ENCODE measurements around the gene GPN2. TPM values are rescaled to one million over a fixed set of nuclear protein-coding genes. Genes with fewer than 3 reads are reported as not detected.

The GPN2 gene
- total RNA-seq, 1 experiment from 2014 or later = 30.6 TPM

DNA sequence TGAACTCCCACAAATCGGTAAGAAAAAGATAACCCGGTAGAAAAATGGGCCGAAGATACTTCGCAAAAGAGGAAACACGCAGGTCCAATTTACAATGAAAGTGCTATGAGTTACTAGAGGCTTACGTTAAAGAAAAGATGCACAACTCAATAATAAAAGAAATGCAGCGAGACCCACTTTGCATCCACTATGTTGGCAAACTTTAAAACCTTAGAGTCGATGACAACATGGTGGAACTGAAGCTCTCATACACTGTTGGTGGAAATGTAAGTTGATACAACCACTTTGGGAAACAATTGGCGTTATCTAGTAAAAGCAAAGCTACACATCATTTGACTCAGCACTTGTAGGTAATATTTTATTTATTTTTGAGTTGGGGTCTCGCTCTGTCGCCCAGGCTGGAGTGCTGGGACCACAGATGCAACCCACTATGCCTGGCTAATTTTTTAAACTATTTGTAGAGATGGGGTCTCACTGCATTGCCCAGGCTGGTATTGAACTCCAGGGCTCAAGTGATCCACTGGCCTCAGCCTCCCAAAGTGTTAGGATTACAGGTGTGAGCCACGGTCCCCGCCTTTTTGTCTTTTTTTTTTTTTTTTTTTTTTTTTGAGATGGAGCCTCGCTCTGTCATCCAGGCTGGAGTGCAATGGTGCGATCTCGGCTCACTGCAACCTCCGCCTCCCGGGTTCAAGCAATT, 10.9 kb upstream of the GPN2 start:
- POLR2A ChIA-PET (ENCODE audit: unreplicated experiment) = interaction anchor here (0.7 to 1.1 kb wide), 4 partner anchors 11 to 209 kb away, joined by 3 to 8 read pairs (median 5); partner anchors contain the start of gene GPN2
- CTCF ChIA-PET = interaction anchor here (0.6 kb wide), 1 partner anchor 303 kb away, joined by 3 read pairs; no protein-coding TSS in a partner anchor
- peak overlapping the region; percentile 88; the same call in 1 of the 2 replicates for H3K4me3 ChIP-seq
- no peaks in the 10 kb centered on the region for H4K20me1 ChIP-seq (ENCODE audit: insufficient read depth)
- no peaks in the 10 kb centered on the region for H3K27me3 ChIP-seq (ENCODE audit: insufficient read depth, low read depth)
- H3K4me2 ChIP-seq = peak overlapping the region; percentile 84
- H3K36me3 ChIP-seq (ENCODE audit: low read depth) = no peaks in the 10 kb centered on the region
- DNase-seq = no peak
- no peaks in the 10 kb centered on the region for H3K9me3 ChIP-seq (ENCODE audit: insufficient read depth, low read depth)
- H3F3A ChIP-seq (ENCODE audit: insufficient read depth, low read depth) = peaks cover 13% of the 10 kb centered on the region; the same call in 1 of the 2 replicates
- BruUV-seq (replicated peaks) = TSS peak; percentile 82
- TF ChIP-seq, protein P1, sequence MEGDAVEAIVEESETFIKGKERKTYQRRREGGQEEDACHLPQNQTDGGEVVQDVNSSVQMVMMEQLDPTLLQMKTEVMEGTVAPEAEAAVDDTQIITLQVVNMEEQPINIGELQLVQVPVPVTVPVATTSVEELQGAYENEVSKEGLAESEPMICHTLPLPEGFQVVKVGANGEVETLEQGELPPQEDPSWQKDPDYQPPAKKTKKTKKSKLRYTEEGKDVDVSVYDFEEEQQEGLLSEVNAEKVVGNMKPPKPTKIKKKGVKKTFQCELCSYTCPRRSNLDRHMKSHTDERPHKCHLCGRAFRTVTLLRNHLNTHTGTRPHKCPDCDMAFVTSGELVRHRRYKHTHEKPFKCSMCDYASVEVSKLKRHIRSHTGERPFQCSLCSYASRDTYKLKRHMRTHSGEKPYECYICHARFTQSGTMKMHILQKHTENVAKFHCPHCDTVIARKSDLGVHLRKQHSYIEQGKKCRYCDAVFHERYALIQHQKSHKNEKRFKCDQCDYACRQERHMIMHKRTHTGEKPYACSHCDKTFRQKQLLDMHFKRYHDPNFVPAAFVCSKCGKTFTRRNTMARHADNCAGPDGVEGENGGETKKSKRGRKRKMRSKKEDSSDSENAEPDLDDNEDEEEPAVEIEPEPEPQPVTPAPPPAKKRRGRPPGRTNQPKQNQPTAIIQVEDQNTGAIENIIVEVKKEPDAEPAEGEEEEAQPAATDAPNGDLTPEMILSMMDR (conservative IDR thresholded peaks at IDR 0.05) = no peak
- no peak for TF ChIP-seq EZH2 (IDR thresholded peaks at IDR 0.05; ENCODE audit: low read depth)
- H2AFZ ChIP-seq = peak overlapping the region; percentile 91
- no peaks in the 10 kb centered on the region for H3K9me2 ChIP-seq (ENCODE audit: insufficient read depth)
- peak overlapping the region; percentile 81; the same call in 1 of the 2 replicates for H3K27ac ChIP-seq
- H3K79me2 ChIP-seq (ENCODE audit: low read depth) = peaks cover 22% of the 10 kb centered on the region
- H3K4me1 ChIP-seq (replicated peaks; ENCODE audit: insufficient read depth) = peaks cover 15% of the 10 kb centered on the region; the same call in 1 of the 2 replicates
- intact Hi-C loops (cut with micrococcal nuclease; ENCODE audit: unreplicated experiment) = loop anchor here (2.0 kb wide), 1 partner anchor 20 kb away; the partner anchor contains the start of gene NUDC

- intact Hi-C loops (cut with micrococcal nuclease; ENCODE audit: unreplicated experiment) = loop anchor here (2.0 kb wide), 1 partner anchor 21 kb away; the partner anchor contains the start of gene NUDC
- peak; percentile 70 to 83 for DNase-seq
Observed at GRCh38 chr1:26900001-26900814, 10.1 kb upstream of the GPN2 start, which contains the start of gene GPATCH3. Gene GPATCH3 (minus strand): TSS chr1:26900467. CDS start chr1:26900442, 25 bp downstream.

More at GRCh38 chr1:26900001-26900814, 10.1 kb upstream of the GPN2 start, which contains the start of gene GPATCH3:
- H2AFZ ChIP-seq = peak within 1 kb of the TSS; percentile 91
- H3K9me2 ChIP-seq (ENCODE audit: insufficient read depth) = no peaks in the 10 kb centered on the region
- H3K79me2 ChIP-seq (ENCODE audit: low read depth) = peaks cover 22% of the 10 kb centered on the region
- no peak for TF ChIP-seq EZH2 (IDR thresholded peaks at IDR 0.05; ENCODE audit: low read depth)
- TF ChIP-seq, protein P1 (conservative IDR thresholded peaks at IDR 0.05) = no peak
- ChIA-PET CTCF (interaction anchor here (0.6 kb wide), 1 partner anchor 302 kb away, joined by 3 read pairs; no protein-coding TSS in a partner anchor), POLR2A (ENCODE audit: unreplicated experiment) (interaction anchor here (0.5 to 1.1 kb wide), 7 partner anchors 10 to 774 kb away, joined by 3 to 9 read pairs (median 5); partner anchors contain the start of genes GPN2 and ZDHHC18)
- no TSS peak for BruUV-seq (replicated peaks)
- H4K20me1 ChIP-seq (ENCODE audit: insufficient read depth) = no peaks in the 10 kb centered on the region
- H3K4me2 ChIP-seq = peak within 1 kb of the TSS; percentile 84
- peaks cover 15% of the 10 kb centered on the region; the same call in 1 of the 2 replicates for H3K4me1 ChIP-seq (replicated peaks; ENCODE audit: insufficient read depth)
- peak within 1 kb of the TSS; percentile 88 for H3K4me3 ChIP-seq
- no peaks in the 10 kb centered on the region for H3K9me3 ChIP-seq (ENCODE audit: insufficient read depth, low read depth)
- H3F3A ChIP-seq (ENCODE audit: insufficient read depth, low read depth) = peaks cover 13% of the 10 kb centered on the region; the same call in 1 of the 2 replicates
- H3K27me3 ChIP-seq (ENCODE audit: insufficient read depth, low read depth) = no peaks in the 10 kb centered on the region
- no peaks in the 10 kb centered on the region for H3K36me3 ChIP-seq (ENCODE audit: low read depth)
- H3K27ac ChIP-seq = peak within 1 kb of the TSS; percentile 81

Measured in PC-9 (cell line).